Calu3 (cell line): ENCODE results near the gene ST6GALNAC6. TPM values are rescaled to one million over a fixed set of nuclear protein-coding genes. Genes with fewer than 3 reads are reported as not detected.

Source experiments
- BruUV-seq: library from RNA; stranded (reverse); fragments of 400-500 nt; replicated peaks from 2 replicates; lab custom pipeline; 2021; lab: Mats Ljungman, UMichigan
- CTCF ChIA-PET: fragments of 300-600 bp; sonication (Branson Sonifier 250); formaldehyde crosslinking; loops from one replicate; lab custom pipeline; 2022; ENCODE audit warnings: antibody characterized with exemption; lab: Charles Lee
- DNase-seq: peaks from one replicate; pipeline ENCODE4 v3.0.0; 2022
- H3K27ac Mint-ChIP-seq: one replicate; pipeline ENCODE4 v1.8.0; 2022; ENCODE audit warnings: mixed read lengths; ENCODE audit not compliant: unreplicated experiment
- H3K27me3 Mint-ChIP-seq: one replicate; pipeline ENCODE4 v1.8.0; 2022; ENCODE audit warnings: mixed read lengths; ENCODE audit not compliant: unreplicated experiment
- H3K36me3 Mint-ChIP-seq: one replicate; pipeline ENCODE4 v1.8.0; 2022; ENCODE audit warnings: mild to moderate bottlenecking, moderate library complexity, mixed read lengths; ENCODE audit not compliant: insufficient read depth, unreplicated experiment
- H3K4me1 Mint-ChIP-seq: one replicate; pipeline ENCODE4 v1.8.0; 2022; ENCODE audit warnings: mild to moderate bottlenecking, low read depth, mixed read lengths; ENCODE audit not compliant: unreplicated experiment
- H3K4me3 Mint-ChIP-seq: one replicate; pipeline ENCODE4 v1.8.0; 2022; ENCODE audit warnings: mild to moderate bottlenecking, low read depth, moderate library complexity, mixed read lengths; ENCODE audit not compliant: unreplicated experiment
- H3K9me3 Mint-ChIP-seq: one replicate; pipeline ENCODE4 v1.8.0; 2022; ENCODE audit warnings: low read depth, mixed read lengths; ENCODE audit not compliant: unreplicated experiment
- intact Hi-C: fragments of 100-400 bp; cut with micrococcal nuclease; formaldehyde crosslinking; loops from one replicate; pipeline ENCODE4 v1.10.0; 2022; ENCODE audit not compliant: unreplicated experiment
- total RNA-seq: library from RNA; stranded (reverse); gene quantifications from 2 replicates; pipeline ENCODE4 v1.2.3, GENCODE V29; 2022
- TF ChIP-seq, protein P1 (sequence below): fragments of 200-600 bp; IDR thresholded peaks from one replicate; pipeline ENCODE4 v1.8.0; 2022; ENCODE audit warnings: antibody characterized with exemption; ENCODE audit not compliant: unreplicated experiment

The ST6GALNAC6 gene
- total RNA-seq, 1 experiment from 2014 or later = 9.1 TPM

DNA sequence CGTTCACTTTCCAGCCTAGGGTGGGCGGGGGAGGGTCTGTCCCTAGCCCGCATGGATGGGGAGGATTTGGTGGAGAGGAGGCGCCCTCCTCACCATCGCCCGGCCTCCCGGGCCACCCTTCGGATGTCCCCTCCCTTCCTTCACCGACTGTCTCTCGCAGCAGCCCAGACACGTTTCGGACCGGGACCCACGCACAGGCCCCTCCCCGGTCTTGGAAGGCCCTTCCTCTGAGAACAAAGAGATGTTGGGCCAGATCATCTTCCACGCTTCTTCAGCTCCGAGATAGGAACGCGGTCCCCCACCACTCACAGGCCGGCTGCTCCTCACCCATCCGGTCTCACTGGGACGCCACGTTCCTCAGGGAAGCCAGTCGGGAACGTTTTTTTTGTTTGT, 38.9 kb upstream of the ST6GALNAC6 start:
- peak overlapping the region; percentile 98 for H3K4me3 Mint-ChIP-seq
- BruUV-seq = no TSS peak
- peaks cover 43% of the 10 kb centered on the region for H3K4me1 Mint-ChIP-seq
- H3K9me3 Mint-ChIP-seq = no peaks in the 10 kb centered on the region
- H3K27me3 Mint-ChIP-seq = no peaks in the 10 kb centered on the region
- TF ChIP-seq, protein P1, sequence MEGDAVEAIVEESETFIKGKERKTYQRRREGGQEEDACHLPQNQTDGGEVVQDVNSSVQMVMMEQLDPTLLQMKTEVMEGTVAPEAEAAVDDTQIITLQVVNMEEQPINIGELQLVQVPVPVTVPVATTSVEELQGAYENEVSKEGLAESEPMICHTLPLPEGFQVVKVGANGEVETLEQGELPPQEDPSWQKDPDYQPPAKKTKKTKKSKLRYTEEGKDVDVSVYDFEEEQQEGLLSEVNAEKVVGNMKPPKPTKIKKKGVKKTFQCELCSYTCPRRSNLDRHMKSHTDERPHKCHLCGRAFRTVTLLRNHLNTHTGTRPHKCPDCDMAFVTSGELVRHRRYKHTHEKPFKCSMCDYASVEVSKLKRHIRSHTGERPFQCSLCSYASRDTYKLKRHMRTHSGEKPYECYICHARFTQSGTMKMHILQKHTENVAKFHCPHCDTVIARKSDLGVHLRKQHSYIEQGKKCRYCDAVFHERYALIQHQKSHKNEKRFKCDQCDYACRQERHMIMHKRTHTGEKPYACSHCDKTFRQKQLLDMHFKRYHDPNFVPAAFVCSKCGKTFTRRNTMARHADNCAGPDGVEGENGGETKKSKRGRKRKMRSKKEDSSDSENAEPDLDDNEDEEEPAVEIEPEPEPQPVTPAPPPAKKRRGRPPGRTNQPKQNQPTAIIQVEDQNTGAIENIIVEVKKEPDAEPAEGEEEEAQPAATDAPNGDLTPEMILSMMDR = no peak
- peak overlapping the region; percentile 97 for H3K27ac Mint-ChIP-seq
- intact Hi-C loops = no loop called here
- H3K36me3 Mint-ChIP-seq = peaks cover 70% of the 10 kb centered on the region
- DNase-seq = no peak
- CTCF ChIA-PET = interaction anchor here (1.0 kb wide), 1 partner anchor 53 kb away, joined by 3 read pairs; no protein-coding TSS in a partner anchor

DNA sequence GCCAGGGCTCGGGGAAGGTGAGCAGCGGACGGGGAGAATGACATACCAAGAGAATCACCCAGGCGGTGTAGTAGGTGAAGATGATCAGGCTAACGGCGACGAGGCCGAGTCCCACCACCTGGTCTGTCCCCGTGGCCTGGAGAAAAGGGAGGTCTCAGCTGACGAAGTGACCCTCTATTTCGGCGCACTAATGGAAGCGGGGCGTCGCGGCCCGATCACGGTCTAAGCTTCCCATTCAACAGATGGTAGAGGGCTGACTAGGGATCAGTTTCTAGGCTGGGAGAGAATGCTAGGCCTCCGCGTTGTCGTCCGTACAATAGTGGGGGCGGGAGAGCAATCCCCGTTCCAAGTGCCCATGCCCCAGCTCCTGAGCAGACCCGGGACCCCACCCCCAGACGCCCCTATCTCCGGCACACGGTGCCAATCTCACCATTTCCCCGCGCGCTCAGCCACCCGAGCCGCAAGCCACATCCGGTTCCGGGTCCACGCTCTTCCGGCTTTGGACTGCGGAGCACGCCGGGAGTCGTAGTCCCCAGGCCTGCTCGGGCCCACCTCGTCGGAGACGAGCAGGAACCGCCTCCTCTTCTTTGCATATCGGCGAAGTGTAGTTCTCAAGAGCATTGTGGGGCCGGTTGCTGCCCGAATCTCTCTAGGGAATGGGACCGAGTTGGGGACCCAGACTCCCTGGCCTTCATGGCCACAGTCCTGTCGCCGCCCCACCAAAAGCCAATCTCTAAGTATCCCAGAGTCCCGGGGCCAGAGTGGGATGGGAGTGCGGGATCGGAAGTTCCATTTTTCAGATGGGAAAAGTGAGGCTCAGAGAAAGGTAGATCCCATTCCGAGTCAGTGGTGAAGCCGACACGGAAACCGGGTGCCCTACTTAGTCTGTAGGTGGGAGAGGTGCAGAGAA, 38.2 kb upstream of the ST6GALNAC6 start, which contains the start of gene DPM2:
Gene DPM2, minus strand, starts transcription at position 467 of the 910 bp plus-strand sequence. Its CDS starts 34 bp downstream, at position 433.
- intact Hi-C loops = no loop called here
- Mint-ChIP-seq H3K9me3 (no peaks in the 10 kb centered on the region), H3K4me3 (peak within 1 kb of the TSS; percentile 98), H3K27ac (peak within 1 kb of the TSS; percentile 97), H3K27me3 (no peaks in the 10 kb centered on the region), H3K36me3 (peaks cover 69% of the 10 kb centered on the region), H3K4me1 (peaks cover 37% of the 10 kb centered on the region)
- DNase-seq = peak; percentile 65
- BruUV-seq = TSS peak; percentile 61
- CTCF ChIA-PET = interaction anchor here (0.5 kb wide), 1 partner anchor 96 kb away, joined by 3 read pairs; no protein-coding TSS in a partner anchor
- TF ChIP-seq, protein P1 = no peak

DNA sequence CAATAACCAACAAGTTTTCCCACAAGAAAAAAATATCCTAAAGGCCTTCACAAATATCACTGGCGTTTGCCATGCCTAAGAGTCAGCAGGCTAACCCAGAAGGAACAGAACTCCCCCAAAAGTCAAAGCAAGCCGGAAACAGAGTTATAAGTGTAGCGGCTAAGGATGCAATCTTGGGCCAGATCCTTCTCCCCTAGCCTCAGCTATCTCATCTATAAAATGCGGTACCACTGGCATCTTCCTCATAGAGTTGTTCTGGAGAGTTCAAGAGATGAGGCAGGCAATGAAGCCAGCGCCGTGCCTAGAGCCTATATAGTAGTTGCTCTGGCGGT, 37.6 kb upstream of the ST6GALNAC6 start:
- Mint-ChIP-seq H3K4me1 (peaks cover 33% of the 10 kb centered on the region), H3K27me3 (no peaks in the 10 kb centered on the region), H3K4me3 (peak overlapping the region; percentile 98), H3K27ac (peak overlapping the region; percentile 97), H3K9me3 (no peaks in the 10 kb centered on the region), H3K36me3 (peaks cover 63% of the 10 kb centered on the region)
- BruUV-seq = no TSS peak
- intact Hi-C loops = no loop called here
- TF ChIP-seq, protein P1 = no peak
- no peak for DNase-seq
- CTCF ChIA-PET = interaction anchor here (0.5 kb wide), 1 partner anchor 96 kb away, joined by 3 read pairs; no protein-coding TSS in a partner anchor

DNA sequence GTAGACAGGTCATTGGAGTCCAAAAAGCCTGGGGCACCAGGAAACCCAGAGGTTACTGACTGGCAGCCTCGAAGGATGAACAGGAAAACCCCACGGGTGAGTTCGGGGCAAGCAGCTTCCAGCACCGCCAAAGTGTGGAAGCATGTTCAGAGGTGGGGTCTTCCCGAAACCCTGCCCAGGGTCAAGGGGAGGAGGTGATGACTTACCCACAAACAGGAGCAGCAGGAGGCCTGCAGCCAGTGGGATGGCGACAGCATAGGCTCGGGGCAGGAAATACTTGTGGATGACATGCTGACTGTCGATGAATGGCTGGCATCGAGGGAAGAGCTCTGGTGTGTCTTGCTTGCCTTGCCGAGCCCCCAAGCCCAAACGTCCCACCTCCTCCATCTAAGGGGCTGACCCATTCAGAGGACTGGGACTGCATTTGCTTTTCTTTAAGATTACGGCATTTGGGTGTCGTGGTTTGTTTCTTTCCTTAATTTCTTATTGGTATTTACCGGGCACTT, 37.0 kb upstream of the ST6GALNAC6 start:
- Mint-ChIP-seq H3K27ac (peak overlapping the region; percentile 50), H3K27me3 (no peaks in the 10 kb centered on the region), H3K4me1 (peaks cover 38% of the 10 kb centered on the region), H3K36me3 (peaks cover 63% of the 10 kb centered on the region), H3K9me3 (no peaks in the 10 kb centered on the region), H3K4me3 (peak overlapping the region; percentile 98)
- BruUV-seq = no TSS peak
- TF ChIP-seq, protein P1 = no peak
- CTCF ChIA-PET = no interaction called here
- no peak for DNase-seq
- intact Hi-C loops = no loop called here
